Brain pericyte (primary cell): ENCODE results near the gene DRC3.
"Not testable (repeated sequence)": the region's sequence is repeated elsewhere in the genome, so short reads cannot be mapped to it uniquely, and the experiment has no call there.

ENCODE experiments used
- DNase-seq: peaks from one replicate; pipeline ENCODE4 v3.0.0-alpha.2; 2012; ENCODE audit warnings: low read depth, low spot score

DRC3 gene, protein sequence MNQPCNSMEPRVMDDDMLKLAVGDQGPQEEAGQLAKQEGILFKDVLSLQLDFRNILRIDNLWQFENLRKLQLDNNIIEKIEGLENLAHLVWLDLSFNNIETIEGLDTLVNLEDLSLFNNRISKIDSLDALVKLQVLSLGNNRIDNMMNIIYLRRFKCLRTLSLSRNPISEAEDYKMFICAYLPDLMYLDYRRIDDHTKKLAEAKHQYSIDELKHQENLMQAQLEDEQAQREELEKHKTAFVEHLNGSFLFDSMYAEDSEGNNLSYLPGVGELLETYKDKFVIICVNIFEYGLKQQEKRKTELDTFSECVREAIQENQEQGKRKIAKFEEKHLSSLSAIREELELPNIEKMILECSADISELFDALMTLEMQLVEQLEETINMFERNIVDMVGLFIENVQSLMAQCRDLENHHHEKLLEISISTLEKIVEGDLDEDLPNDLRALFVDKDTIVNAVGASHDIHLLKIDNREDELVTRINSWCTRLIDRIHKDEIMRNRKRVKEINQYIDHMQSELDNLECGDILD

GRCh38 chr17:17972126-17972951 is at the start of gene DRC3, which contains the start of gene TOM1L2:
TSS of gene DRC3 (plus strand) at chr17:17972862. CDS start at chr17:17977599, 4,737 bp downstream.
TSS of gene TOM1L2 (minus strand) at chr17:17972400. CDS start at chr17:17972313, 87 bp downstream.
- peak; percentile 100 for DNase-seq

DNA sequence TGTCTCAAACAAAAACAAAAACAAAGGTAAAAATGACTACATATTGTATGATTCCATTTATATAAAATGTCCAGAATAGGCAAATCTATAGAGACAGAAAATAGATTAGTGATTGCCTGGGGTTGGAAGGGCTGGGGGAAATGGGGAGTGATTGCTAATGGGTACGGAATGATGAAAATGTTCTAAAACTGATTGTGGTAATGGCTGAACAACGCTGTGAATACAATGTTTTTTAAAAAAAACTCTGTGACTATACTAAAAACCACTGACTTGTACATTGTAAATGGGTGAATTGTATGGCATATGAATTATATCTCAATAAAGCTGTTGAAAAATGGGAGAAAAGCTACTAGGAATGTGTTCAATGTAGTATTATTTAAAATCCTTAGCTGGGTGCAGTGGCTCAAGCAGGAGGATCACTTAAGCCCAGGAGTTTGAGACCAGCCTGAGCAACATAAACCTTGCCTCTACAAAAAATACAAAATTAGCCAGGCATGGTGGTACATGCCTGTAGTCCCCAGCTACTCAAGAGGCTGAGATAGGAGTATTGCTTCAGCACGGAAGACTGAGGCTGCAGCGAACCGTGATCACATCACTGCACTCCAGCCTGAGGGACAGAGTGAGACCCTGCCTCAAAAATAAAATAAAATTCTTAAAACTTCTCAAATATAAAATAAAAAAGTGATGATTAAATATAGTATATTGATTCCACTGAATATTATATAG is 48.4 kb upstream of the DRC3 start:
- DNase-seq: no peak

- no peak for DNase-seq
These were observed 47.8 kb upstream of the DRC3 start for GRCh38 chr17:17924857-17925250.

DNA sequence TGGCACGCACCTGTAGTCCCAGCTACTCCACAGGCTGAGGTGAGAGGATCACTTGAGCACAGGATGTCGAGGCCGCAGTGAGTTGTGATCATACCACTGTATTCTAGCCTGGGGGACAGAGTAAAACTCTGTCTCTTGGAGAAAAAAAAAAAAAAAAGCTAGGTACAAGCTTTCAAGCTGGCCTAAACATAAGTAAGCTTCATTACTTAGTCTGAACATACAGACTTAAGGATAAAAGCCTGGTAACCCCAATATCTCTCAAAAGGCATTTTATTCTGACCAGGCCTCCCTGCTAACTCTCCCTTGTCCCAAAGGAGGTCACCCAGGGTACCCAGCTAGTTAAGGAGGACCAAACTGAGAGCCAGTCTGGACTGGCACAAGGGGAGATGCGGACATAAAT is 46.6 kb upstream of the DRC3 start:
- no peak for DNase-seq

DNA sequence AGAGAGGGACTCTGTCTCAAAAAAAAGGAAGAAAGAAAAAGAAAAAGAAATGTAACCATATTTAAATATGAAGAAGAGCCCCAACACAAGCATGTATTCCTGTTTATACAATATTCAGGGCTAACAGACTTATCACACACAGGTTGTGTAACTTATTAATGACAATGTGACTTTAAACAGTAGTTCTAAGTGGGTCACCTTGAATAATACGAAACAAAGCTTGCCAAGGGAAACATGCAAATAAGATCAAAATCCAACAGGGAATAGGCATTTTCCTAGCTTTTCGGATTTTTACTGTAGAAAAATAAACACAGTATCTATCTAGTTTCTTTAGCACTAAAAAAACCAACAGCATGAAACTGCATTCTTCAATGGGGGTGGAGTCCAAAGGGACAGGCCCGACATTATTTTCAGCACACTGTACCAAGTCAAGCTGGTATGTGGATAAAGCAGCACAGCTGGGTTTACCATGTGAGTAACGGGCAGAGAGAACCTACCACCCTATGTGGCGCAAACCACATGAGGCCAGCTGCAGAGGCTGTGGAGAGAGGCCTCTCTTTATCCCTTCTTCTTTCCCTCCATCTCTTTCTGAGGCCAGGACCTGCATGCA is 45.7 kb upstream of the DRC3 start:
- DNase-seq: no peak

- DNase-seq: no peak
These were observed 44.0 kb upstream of the DRC3 start for GRCh38 chr17:17928398-17929287.

DNA sequence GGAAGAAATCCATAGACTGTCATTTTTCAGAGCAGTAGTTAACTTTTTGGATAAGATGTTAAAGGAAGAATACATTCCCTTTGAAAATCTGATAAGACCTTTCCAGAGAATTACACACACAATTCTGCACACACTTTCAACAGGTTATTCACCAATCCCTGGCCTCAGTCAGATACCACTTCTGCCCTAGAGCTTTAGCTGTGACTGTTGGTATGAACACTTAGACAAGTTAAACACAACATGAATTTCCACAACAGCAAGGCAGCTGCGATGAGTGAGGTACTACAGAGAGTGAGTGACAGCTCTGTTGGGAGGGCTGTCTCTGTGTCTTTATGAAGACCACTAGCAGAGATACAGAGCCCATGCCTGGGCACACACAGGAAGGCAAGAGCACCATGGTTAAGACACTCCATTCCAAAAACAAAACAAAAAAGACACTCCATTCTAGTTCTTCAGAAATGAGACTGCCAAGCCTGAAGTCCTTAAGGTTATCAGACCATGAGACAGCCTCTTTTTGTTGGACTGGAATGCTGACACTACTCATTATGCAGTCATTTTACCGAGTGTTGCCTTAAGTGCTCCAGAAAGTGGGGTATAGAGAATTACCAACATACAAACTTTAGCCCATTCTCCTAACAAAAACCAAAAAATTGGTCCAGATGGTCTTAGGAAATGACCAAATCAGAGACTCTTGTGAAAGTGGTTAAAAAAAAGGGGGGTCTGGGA is 42.8 kb upstream of the DRC3 start:
- DNase-seq: no peak

- no peak for DNase-seq
These were observed 42.0 kb upstream of the DRC3 start for GRCh38 chr17:17930674-17931073.

- DNase-seq: no peak
These were observed 41.5 kb upstream of the DRC3 start for GRCh38 chr17:17931159-17931558.

DNA sequence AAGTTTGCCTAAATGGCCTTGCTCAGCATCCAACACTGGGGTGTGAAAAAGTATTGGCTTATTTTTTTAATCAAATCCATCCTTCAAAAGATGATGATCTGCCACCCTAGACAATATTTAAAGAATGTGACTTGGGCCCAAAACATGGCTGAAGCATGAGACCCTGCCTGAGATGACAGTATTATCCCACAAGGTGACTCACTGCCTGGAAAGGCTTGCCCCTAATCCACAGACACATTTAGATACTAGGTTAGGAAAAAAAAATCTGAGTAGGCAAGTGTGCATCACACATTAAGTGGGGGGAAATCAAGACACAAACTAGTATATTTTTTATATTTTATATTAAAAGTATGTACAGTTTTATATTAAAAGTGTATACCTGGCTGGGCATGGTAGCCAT is 38.9 kb upstream of the DRC3 start:
- DNase-seq: no peak

DNA sequence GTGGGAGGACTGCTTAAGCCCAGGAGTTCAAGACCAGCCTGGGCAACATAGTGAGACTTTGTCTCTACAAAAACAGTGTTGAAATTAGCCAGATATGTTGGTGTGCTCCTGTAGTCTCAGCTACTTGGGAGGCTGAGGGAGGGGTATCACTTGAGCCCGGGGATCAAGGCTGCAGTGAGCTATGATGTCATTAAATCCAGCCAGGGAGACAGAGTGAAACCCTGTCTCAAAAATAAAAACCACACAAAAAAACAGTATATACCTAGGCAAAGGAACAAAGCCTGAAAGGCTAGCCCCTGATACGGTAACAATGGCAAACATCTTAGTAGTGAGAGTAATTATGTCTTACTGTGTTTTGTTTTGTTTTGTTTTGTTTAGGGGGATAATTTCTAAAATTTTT is 38.4 kb upstream of the DRC3 start:
- no peak for DNase-seq

- DNase-seq: no peak
These were observed 37.9 kb upstream of the DRC3 start for GRCh38 chr17:17934806-17935205.

GRCh38 chr17:17935321-17936271 is 37.1 kb upstream of the DRC3 start:
- no peak for DNase-seq

DNA sequence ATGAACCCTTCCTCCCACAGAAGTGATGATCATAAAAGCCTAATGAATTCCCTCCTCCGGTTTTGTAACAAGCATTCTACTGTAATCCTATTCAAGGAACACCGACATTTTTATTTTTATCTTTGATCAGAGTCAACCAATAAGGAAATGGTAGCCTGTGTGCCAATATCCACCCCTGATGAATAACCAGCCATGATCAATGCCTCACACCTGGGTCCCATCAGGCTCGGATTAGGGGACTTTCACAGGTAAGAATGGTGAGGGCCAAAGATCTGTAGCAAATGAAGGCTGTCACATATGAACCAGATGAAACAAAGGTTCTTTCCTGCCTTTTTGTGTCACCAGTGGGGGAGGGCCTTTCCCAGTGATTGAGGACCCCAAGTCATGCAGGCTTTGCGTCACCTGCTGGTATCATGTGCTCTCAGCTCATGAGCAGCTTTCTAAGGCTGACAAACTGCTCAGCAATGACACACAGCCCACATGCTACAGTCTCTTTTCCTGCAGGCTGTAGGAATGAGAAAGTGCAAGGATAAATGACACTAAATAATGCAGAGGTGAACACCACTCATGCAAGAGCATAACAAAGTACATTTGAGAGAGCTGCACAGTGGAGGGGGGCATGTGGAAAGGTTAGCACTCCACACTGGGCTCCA is 35.3 kb upstream of the DRC3 start:
- DNase-seq: no peak

DNA sequence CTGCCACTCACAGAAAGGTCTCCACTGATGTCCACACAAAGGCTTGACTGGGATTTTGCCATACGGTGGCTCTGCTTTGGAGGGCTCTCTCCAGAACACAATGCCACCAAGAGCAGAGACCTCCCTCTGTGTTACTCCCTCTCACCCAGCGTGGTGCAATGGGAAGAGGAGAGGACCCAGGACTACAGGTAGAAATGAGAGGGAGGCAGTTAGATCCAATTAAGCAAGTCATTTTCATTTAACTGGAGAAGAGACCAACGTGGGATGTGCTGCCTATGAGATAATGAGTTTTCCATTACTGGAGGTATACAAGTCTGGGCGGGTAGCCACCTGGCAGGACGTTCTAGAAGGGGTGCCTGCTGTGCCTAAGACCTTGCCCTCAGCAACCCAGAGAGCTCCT is 34.7 kb upstream of the DRC3 start:
- DNase-seq: no peak

DNA sequence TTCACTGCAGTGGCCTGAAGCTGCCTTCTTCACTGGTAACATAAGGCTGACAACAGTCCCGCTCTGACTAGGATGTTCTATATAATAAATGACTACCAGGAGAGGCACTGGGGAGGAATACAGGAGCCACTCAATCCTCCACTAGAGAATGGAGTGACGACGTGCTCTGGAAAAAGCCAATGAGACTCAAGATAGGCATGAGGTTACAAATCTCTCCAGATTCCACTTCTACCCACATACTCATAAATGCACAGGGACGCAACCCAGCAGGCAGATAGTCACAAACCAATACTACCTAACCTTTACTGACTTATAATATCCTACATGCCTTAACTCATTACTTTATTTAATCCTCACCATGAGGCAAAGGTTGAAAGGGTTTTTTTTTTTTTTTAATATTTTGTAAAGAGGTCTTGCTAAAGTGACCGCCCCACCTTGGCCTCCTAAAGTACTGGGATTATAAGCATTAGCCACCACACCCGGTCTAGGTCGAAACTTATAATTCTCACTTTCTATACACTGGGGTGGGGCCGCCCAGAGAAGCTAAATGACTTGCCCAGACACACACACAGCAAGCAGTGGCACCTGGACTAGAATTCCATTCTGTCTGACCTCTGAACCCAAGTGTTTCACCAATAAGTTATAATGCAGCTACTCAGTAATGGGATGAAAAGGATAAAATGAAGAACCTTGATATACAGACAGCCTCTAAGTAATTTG is 34.1 kb upstream of the DRC3 start:
- no peak for DNase-seq

DNA sequence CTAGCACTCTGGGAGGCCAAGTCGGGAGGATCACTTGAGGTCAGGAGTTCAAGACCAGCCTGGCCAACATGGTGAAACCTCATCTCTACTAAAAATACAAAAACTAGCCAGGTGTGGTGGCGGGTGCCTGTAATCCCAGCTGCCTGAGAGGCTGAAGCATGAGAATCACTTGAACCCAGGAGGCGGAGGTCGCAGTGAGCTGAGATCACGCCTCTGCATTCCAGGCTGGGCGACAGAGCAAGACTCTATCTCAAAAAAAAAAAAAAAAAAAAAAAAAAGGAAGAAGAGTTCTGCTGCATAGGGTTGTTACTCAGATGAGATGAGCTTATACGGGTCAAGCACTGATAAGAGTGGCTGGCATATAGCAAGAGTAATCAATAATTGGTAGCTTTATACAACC is 32.7 kb upstream of the DRC3 start:
- not testable (repeated sequence) for DNase-seq
